ENCODE data around the gene PLXNB1.
"Not testable (repeated sequence)": the region's sequence is repeated elsewhere in the genome, so short reads cannot be mapped to it uniquely, and the experiment has no call there.

PLXNB1 gene

GRCh38 chr3:48463703-48464102 is 33.8 kb upstream of the PLXNB1 start:
- DNase-seq: no peak

DNA sequence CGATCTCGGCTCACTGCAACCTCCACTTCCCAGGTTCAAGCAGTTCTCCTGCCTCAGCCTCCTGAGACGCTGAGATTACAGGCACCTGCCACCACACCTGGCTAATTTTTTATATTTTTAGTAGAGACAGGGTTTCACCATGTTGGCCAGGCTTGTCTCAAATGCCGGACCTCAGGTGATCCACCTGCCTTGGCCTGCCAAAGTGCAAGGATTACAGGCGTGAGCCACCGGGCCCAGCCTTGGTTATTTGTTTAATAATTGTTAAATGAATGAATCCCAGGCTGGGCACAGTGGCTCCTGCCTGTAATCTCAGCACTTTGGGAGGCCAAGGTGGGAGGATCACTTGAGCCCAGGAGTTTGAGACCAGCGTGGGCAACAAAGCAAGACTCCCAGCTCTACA is 31.9 kb upstream of the PLXNB1 start:
- DNase-seq: not testable (repeated sequence)

GRCh38 chr3:48460517-48460902 is 30.6 kb upstream of the PLXNB1 start:
- no peak for DNase-seq

GRCh38 chr3:48459773-48460516 is 30.1 kb upstream of the PLXNB1 start:
- DNase-seq: no peak

DNA sequence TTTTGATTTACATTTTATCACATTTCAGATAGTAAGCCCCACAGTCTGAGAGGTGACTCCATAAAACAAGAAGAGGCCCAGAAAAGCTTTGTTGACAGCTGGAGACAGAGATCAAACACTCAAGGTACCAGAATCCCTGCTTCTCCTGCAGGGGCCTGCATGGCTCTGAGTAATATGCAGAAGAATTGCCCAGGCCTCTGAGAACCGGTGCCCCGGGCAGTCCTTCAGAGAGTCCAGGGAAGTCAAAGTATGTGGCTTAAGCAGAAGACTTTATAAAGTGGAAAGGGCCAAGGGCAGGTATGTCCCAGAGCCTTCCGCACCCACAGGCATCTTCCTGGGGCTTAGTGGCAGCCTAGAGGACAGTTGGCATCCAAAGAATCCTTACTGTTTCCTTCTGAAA is 29.4 kb upstream of the PLXNB1 start:
- no peak for DNase-seq

DNA sequence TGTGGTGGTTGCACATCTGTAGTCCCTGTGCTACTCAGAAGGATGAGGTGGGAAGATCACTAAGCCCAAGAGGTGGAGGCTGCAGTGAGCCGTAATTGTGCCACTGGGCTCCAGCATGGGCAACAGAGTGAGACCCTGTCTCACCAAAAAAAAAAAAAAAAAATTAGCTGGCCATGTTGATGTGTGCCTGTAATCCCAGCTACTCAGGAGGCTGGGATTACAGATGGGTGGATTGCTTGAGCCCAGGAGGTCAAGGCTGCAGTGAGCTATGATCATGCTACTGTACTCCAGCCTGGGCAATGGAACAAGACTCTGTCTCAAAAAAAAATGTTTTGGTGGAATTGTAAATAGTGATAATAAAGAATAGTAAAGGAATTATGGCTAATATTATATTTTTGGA is 26.6 kb upstream of the PLXNB1 start:
- no peak for DNase-seq

- DNase-seq: no peak
Observed at GRCh38 chr3:48451270-48451669, 21.4 kb upstream of the PLXNB1 start.

DNA sequence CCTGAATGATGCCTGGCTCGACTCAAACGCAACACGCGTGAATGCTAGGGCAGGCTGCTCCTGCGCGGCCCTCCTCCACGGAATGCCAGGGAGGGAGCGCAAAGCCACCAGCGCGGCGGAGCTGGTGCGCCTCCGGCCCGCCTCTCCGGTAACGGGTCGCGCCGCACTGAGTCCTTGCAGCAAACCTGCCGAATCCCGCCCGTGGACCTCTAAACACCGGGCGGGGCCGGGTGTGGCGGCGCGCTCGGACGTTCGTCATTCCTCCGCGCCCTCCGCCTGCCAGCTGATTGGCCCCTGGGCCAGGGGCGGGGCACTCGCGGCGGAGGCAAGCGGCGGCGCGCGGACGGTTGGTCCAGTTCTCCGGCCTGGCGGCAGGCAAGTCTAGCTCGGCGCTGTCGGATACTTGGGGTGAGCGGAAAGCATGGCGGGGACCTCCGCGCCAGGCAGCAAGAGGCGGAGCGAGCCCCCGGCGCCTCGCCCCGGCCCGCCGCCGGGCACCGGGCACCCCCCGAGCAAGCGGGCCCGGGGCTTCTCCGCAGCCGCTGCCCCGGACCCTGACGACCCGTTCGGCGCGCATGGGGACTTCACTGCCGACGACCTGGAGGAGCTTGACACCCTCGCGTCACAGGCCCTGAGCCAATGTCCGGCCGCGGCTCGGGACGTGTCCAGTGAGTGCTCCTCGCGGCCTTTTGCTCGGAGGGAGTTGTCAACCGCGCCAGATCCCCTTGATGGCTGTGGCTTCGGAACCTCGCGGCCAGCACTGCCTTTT is 16.7 kb upstream of the PLXNB1 start, which contains the start of gene ATRIP:
Gene ATRIP, plus strand, starts transcription at position 313 of the 769 bp plus-strand sequence. Its CDS starts 109 bp downstream, at position 422.
- peak; percentile 92 for DNase-seq

- no peak for DNase-seq
Observed at GRCh38 chr3:48446043-48446424, 16.1 kb upstream of the PLXNB1 start.

DNA sequence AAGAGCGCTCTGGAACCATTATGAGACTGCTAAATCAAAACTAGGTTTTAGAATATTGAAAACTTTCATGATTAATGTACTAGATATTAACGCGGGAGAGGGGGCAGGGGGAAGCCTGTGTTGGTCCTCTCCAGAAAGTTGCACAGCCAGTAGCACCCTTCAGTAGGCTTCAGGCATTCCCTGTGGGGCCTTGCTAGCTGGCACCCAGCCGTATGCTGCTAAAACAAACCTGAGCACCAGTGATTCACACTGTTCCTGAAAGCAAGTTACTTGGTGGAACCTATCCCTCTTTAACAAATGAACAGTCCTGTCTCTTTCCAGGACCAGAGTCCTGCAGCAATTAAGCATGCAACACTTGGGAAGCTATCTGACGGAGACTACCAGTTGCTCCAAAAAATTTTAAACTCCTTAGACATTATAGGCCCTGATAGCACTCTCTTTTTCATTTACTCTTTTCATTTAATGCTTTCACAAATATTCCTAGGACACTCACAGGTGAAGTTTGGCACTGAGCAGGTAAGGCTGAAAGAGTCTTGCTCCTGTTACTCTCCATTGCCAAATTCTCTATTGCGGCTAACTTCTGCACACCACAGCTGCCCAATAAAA is 15.5 kb upstream of the PLXNB1 start:
- DNase-seq: no peak

GRCh38 chr3:48441940-48442339 is 12.1 kb upstream of the PLXNB1 start:
- no peak for DNase-seq

- peak; percentile 22 for DNase-seq
Observed at GRCh38 chr3:48440590-48440958, 10.7 kb upstream of the PLXNB1 start.

DNA sequence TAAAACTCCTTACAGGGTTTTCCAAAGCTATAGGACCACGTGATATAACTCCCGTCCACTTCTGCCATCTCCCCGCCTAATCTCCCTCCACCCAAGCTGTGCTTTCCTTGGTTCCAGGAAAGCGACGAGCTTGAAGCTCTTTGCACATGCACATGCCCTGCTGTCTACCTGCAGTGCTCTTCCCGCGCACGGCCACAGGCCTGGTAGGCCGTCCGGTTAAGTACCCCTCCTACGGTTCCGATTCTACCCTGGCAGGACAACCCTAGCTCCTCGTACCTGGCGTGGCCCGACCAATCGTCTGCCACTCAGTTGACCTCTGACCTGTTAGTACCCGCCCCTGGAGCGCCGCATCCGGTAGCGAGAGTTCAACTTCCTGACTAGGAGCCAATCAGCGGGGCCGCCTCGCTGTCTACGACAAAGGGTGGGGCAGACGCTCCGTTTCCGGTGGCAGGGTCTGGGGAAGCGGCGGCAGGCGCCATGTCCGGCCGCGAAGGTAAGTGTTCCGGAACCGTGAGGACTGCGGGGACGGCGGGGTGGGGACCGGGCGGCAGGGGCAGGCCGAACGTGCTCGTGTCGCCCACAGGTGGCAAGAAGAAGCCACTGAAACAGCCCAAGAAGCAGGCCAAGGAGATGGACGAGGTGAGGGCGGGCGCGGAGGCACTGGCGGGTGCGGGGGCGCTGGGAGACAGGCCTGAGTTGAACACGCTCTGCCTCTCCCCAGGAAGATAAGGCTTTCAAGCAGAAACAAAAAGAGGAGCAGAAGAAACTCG is 10.1 kb upstream of the PLXNB1 start, which contains the start of the genes CCDC51 and TMA7:
Gene CCDC51, minus strand, starts transcription at position 300 of the 770 bp plus-strand sequence. CDS start 4,991 bp downstream, outside the sequence.
Gene TMA7, plus strand, starts transcription at position 438 of the 770 bp plus-strand sequence. Its CDS starts 40 bp downstream, at position 478.
- peak; percentile 97 for DNase-seq

DNA sequence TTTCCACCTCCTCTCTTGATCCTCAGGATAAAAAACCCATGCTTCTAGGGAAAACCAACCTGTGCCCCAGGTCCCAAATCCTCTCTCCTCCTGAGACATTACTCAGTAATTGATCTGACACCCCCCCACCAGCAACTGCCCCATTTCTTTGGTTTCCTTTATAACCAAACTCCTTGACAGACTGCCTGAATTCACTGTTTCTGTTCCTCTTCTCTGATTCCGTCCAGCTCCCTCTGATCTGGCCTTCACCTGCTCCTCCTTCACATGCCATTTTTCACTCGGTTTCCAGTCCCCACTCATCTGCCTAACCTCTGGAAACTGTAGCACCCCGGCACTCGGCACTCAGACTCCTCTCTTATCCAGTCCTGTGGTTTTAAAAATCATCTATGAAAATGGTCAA is 7.9 kb upstream of the PLXNB1 start:
- no peak for DNase-seq

DNA sequence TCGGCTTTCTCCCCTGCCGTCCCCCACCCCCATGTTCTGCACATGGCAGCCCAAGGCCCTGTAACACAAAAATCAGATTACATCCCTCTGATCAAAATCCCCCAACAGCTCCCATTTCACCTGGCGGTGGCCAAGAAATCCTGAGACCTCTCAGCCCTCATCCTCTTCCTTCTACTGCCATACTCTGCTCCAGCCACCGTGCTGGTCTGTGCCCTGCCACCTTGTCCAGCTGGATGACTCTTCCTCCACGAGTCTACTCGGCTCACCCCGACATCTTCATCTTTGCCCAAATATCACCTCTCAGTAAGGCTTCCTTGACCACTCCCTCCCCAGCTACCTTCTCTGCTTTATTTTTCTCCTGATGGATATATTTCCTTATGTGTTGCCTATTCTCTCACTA is 7.0 kb upstream of the PLXNB1 start:
- DNase-seq: no peak

DNA sequence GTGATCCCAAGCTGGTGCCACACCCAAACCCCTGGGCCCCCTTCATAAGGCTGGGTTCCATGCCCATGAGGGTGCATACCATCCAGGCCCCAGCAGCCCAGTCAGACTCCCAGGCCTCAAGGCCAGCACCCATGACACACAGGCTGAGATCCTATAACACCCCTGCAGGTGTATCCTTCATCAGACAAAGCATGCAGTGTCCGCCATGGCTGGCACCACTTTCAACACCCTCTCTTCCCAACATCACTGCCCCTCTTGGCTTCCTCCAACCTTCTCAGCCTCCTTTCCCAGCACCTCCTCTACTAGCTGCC is 6.5 kb upstream of the PLXNB1 start:
- no peak for DNase-seq

DNA sequence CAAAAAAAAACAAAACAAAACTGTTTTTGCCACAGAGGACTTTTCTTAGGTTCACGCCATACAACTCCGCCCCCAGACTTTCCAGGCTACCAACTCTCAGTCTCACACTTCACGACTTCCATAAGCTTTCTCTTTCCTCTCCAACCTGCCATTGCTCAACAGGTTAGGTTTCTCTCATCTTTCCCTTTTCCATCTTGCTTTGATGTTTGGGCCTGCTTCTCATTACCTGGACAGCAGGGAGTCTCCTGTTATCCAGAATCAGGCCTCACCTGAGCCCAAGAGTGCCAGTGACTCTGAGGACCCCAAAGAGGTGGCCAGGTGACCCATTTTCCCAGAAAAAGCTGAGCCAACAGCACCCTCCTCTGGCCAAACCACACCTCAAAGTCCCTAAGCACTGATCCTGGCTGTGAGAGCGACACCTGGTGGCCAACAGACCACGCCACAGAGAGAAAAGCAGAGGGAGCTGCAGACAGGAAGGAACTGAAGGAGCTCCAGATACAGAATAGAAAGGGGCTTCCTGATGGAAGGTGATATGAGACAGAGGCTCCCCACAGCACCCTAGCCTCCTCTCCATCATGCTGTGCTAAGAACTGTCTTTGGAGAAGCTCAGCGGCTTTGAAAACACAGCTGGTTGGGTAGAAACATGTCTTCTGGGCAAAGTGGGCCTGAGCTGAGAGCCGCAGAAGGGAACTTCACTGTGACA is 6.0 kb upstream of the PLXNB1 start:
- DNase-seq: peak; percentile 88

- no peak for DNase-seq
Observed at GRCh38 chr3:48435223-48435595, 5.3 kb upstream of the PLXNB1 start.

GRCh38 chr3:48434591-48435222 is 4.8 kb upstream of the PLXNB1 start:
- DNase-seq: no peak

DNA sequence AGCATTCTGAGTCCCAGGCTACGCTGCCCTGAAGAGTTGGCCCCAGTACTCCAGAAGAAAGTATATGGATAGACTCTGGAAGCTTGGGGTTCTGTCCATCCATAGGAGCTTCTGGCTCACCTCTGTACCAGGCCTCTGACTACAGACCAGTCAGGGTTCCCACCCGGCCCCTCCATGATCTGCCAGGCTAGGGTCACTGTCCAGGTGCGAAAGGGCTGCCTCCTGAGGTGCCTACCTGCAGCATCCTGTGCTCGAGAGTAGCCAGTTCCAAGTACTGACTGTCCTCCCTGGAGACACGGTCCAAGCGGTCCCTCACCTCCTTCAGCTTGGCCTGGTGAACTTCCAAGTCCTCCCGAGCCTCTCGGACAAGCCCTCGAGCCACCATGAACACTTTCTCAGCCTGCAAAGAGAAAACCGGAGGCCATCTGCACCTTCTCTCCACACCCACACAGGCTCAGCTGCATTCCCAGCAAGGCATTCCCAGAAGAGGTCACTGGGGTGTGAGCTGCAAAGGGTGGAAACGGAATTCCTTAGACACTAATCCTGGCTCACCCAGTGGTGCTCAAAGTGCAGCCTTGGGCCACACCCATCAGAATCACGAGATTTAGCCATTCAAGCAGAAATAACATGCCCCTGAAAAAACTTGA is 3.7 kb upstream of the PLXNB1 start:
- no peak for DNase-seq
